ENCODE measurements around the gene CDK10.
A peak's percentile ranks its signal among the peaks of the same experiment; 100 is the strongest.

CDK10 gene, protein sequence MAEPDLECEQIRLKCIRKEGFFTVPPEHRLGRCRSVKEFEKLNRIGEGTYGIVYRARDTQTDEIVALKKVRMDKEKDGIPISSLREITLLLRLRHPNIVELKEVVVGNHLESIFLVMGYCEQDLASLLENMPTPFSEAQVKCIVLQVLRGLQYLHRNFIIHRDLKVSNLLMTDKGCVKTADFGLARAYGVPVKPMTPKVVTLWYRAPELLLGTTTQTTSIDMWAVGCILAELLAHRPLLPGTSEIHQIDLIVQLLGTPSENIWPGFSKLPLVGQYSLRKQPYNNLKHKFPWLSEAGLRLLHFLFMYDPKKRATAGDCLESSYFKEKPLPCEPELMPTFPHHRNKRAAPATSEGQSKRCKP

DNA sequence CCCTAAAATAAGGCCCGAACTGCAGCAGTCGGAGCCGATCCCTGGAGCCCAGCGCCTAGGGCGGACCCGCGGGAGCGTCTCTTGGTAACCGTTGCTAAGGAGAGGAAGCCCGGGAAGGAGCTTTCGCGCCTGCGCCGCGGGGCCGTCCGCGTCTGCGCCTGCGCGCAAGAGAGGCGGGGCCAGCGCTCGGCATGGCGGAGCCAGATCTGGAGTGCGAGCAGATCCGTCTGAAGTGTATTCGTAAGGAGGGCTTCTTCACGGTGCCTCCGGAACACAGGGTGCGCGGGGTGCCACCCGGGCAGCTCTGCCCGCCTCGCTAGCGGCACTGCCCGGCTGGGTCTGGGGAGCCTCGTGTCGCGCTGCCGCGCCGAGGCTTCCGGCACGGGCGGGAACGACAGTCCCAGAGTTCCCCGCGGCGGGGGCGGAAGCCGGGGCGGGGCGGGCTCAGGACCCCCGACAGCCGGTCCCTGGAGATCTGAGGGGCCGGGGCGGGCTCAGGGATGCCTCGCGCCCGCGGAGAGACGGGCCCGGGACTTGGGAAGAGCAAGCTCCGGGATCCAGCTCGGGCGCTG lies at the start of gene CDK10:
CDK10 (plus strand) TSS at position 170 of the 572 bp plus-strand sequence; CDS start at position 192, 22 bp downstream.
- intact Hi-C loops (cut with DNase I), result loop anchor here (10.0 kb wide), 1 partner anchor 122 kb away; the partner anchor contains the start of gene RPL13

DNA sequence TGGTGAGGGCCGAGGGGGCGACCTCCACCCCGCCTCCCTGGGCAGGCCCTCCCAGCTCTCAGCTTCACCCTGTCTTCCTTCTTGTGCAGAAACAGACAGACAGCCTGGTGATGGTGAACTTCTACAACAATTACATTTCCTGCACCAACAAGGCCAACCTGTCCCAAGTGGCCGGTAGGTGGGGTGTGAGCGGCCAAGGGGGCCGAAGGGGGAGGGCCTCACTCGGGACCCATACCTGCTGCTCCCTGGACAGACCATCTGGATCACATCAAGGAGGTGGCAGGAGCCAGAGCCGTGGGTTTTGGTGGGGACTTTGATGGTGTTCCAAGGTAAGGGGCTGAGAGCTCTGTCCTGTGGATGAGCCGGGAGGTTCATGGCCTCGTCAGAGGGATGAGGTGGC lies 49.1 kb upstream of the CDK10 start:
- intact Hi-C loops (cut with DNase I), result no loop called here
- DNase-seq, result no peak

More for the DNA sequence above, at the start of gene CDK10:
- peak; percentile 69 to 97 (median 91) for DNase-seq

DNA sequence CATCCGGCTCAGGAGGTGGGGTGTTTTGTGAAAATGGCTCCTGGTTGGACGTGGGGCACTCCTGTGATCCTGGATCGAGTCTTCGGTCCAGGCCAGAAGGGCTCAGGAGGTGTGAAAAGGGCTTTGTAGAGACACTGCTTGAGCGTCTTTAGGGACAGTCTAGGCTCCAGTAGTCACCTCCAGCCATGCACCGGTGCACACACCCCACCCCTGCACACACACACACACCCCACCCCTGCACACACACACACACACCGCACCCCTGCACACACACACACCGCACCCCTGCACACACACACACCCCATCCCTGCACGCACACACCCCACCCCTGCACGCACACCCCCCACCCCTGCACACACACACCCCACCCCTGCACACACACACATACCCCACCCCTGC lies 48.0 kb upstream of the CDK10 start:
- intact Hi-C loops (cut with DNase I), result no loop called here
- no peak for DNase-seq

DNA sequence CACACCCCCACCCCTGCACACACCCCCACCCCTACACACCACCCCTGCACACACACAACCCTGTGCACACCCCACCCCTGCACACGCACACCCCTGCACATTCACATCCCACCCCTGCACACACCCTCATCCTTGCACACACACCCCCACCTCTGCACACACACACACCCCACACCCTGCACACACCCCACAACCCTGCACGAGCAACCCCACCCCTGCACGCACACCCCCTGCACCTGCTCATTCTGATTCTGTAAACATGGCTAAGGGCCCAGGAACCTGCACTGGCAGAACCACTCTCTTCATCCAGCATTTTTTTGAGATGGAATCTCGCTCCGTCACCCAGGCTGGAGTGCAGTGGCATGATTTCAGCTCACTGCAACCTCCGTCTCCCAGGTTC lies 47.1 kb upstream of the CDK10 start:
- intact Hi-C loops (cut with DNase I), result no loop called here
- DNase-seq, result no peak

DNA sequence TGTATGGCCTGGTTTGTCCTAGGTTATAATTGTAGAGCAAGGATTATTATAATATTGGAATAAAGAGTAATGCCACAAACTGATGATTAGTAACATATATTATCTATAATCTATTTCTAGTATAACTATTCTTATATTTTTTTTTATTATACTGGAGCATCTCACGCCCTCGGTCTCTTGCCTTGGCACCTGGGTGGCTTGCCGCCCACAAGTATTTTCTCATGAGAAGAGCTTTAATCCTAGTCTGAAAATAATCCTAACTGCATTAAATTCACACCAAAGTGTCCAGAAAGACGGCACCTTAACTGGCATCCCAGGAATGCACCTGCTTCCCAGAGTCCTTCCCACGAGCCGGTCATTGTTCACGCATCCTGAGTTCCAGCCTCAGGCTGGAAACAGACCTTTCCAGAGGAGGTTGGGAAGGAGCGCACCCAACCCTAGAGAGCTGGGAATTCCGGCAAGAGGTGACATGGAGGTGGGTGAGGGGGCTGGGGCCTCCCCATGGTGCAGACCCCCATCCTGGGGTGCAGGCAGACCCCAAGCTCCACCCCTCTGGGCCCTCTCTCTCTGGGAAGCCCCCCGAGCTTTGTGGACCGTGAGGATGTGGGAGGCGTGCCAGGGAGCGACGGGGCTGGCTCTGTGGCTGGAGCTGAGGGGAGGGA lies 44.9 kb upstream of the CDK10 start:
- peak in 6 of 42 donors; percentile 20 to 51 (median 31) for DNase-seq
- intact Hi-C loops (cut with DNase I), result no loop called here

DNA sequence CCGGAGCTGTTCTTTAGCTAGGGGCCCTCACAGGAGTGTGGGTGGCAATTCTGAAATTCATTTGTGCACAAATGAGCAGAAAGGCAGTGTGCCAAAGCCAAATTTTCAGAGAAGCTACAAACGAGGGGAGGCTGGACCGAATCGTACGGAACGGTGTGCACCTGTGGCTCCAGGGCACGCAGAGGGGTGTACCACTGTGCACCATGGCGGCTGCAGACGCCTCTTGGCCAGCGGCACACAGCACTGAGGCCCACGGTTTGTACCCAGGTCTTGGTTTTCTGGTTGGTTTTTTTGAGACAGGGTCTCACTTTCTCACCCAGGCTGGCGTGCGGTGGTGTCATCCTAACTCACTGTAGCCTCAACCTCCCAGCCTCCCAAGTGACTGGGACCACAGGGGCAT lies 43.9 kb upstream of the CDK10 start:
- DNase-seq, result no peak
- intact Hi-C loops (cut with DNase I), result no loop called here

DNA sequence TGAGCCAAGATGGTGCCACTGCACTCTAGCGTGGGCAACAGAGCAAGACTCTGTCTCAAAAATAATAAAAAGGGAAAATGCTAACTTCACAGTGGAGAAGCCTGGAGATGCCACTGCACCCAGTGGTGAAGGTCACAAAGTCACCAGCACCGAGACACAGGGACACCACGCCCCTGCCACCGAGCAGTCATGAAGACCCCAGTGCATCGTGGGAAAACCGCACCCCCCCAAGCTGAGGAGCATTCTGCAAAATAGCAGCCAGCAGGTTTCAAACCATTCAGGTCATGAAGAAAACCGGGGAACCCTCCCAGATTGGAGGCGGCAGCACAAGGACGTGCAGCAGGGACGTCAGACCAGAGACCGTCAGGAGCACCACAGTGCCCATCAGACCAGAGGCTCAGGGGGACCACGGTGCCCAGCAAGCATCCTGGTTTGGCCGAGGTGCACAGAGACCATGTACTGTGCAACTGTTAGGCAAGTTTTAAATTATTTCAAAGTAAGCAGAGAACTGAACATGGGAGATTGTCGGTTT lies 42.7 kb upstream of the CDK10 start:
- intact Hi-C loops (cut with DNase I), result no loop called here
- peak in 1 of 42 donors; percentile 27 for DNase-seq

DNA sequence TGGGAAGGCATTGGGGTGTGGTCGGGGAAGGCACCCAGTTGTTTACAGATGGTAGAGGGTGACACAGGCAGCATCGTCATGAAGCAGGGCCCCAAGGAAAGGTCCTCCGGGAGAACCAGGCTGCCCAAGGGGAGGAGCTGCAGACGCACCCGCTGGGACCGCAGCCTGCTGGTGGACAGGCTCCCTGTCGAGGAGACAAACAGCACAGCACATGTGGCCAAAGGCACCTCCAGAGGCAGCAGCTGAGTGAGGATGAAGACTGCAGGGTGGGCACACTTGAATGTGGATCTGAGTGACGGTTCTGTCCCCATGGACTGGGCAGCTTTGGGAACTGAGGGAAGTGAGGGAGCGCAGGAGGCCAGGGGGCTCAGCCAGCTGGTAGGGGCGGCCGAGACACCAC lies 41.4 kb upstream of the CDK10 start:
- no peak for DNase-seq
- intact Hi-C loops (cut with DNase I), result no loop called here

DNA sequence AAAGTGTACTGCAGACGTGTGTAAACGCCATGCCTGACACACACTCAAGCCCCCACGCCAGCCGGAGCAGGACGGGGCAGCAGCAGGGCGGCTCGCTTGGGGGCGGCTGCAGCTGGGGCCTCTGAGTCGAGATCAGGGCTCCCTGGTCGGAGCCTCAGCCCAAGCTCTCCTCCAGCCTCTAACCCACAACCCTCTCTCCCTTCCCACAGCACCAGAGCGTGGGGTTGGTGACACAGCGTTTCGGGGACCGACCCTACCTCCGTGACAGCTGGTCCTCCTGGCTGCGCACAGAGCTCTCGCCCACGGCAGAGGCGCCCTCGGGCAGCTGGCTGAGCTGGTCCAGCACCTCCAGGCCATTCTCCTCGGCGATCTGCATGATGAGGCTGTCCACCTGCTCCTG lies 40.2 kb upstream of the CDK10 start:
- DNase-seq, result no peak
- intact Hi-C loops (cut with DNase I), result no loop called here

DNA sequence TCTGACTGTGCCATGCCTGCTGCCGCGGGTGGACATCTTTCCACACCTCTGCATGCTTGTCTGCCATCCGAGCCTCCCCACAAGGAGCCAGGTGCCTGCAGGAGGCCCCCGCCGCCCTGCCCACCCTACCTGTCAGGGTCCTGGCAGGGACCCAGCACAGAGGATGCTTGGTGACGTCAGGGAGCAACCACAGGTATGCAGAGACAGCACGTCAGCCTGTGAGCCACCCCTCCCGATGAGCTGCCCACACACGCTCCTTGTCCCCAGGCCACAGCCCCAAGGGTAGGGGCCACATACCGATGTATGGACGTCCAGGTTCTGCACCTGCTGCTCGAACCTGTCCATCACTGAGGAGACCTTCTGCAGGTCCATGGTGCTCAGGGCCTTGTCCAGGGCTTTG lies 39.6 kb upstream of the CDK10 start:
- no peak for DNase-seq
- intact Hi-C loops (cut with DNase I), result no loop called here

DNA sequence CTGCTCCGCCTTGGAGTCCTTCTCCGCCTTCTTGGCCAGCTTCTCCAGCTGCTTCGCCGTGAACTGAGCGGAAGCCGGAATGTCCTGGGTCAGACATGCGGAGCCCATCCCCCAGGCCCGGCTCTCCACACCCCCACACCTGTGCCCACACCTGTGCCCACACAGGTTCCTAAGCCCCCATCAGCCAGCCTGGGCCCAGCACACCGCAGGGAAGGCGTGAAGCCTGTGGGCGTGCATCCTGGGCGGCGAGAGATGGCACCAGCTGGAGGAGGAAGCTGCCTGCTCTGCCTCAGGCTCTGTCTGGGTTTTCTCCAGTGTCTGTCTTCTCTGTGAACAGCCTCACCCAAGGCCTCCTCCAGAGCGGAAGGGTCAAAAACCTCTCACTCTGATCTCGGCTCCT lies 34.9 kb upstream of the CDK10 start:
- intact Hi-C loops (cut with DNase I), result no loop called here

DNA sequence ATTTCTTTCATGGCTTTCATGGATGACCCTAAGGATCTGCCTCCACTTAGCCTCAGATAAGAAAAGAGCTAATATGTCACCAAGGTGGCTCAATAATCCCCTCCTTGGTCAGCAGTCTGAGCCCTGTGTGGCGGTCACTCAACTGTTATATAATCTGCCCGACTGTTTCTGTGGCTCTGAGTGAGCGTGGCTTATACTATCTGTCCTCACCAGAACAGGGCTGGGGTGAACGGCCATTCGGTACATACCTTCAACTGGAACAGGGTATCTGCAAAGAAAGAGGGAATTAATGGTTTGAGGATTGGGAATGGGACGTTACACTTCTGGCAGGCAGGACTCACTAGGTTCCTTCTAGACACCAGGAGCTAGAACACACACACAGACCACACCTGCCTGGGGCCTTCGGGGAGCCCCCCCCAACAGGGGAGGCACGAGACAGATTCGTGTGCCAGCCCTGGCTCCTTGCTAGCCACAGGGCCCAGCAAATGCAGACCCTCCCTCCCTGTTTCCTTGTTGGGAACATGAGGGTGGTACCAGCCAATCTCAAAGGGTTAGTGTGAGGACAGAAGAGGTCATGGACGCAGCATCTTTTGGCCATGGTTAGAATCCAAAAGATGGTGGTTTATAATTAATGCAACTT lies 32.7 kb upstream of the CDK10 start:
- intact Hi-C loops (cut with DNase I), result no loop called here
- no peak for DNase-seq

More for the DNA sequence above, 34.9 kb upstream of the CDK10 start:
- peak in 13 of 42 donors; percentile 20 to 55 (median 30) for DNase-seq

DNA sequence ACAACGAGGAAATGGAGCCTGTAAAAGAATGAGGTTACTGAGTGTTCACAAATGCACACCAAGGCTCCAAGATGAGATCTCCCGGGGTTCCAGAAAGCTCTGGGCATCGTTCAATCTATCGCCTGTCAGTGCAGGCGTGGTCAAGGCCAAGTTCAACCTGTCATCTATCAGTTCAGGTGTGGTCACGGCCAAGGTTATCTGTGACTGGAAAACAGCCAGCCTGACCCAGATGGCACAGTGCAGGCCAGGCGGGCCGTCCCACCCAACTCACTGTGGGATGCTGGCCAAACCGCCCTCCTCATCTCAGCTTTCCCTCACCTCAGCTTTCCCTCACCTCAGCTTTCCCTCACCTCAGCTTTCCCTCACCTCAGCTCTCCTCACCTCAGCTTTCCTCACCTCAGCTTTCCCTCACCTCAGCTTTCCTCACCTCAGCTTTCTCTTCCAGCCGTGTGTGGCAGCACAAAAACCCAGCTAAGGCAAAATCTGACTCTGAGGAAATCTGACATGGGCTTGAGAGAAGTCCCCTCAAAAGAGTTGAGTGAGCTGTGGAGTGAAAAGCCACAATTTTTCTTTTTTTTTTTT lies 31.3 kb upstream of the CDK10 start:
- intact Hi-C loops (cut with DNase I), result no loop called here
- DNase-seq, result no peak

DNA sequence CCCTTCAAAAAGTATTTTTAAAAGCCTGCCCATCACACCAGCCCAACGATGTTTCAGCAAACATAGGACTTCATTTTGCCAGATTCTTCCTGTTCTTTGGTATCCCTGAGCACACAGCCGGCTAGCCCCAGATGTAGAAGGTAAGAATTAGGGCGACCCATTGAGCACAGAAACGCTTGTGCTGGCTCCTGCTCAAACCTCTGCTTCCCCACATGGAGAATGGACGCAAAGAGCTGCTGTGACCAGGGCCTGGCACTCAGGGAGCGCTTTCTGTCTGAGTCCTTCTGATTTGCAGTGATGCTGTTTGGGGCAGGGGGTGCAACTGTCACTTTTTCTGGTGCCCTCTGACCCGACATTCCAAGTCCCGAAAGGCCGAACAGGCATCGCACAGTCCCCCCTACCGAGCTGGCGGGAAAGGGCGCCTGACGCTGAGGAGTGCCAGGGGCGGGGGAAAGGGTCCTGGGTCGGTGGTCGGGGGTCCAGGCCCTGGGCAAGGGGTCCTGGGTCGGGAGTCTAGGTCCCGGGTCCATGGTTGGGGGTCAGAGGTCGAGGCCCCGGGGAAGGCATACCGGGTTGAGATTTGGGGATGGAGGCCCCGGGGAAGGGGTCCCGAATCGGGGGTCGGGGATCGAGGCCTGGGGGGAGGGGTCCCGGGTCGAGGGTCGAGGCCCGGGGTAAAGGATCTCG lies 29.9 kb upstream of the CDK10 start:
- no peak for DNase-seq
- intact Hi-C loops (cut with DNase I), result no loop called here

DNA sequence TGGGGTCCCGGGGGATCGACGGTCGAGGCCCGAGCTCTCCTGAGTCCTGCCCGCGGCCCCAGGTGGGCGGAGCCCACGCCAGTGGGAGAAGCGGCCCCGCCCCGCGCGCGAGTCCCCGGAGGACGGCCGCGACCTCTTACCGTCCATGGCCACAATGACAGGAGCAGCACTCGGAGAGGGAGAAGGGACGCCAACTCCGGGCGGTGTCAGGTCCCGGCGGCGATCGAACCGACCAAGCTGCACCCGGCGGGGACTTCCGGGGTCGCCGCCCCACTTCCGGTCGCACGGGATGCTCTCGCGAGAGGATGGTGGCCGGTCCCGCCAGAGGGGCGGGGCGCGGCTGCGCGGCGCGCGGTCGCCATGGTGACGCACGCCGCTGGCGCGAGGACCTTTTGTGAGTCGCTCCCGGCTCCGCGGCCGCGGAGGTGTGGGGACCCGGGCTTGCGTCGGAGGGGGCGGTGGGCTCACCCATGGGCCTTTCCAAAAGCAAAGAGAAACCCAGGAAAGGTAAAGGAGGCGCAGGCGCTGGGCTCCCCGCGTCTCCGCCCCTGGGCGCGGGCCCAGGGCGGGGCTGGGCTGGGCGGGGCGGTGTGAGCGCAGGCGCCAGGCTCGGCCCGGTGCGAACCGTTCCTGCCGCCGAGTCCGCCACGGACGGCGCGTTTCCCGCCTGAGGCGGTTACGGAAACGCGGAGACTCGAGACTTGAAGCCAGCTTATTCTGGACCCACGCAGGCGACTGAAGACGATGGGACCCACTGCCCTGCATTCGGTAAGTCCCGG lies 28.9 kb upstream of the CDK10 start, which contains the start of the genes CHMP1A and SPATA33:
CHMP1A (minus strand) TSS at position 267 of the 779 bp plus-strand sequence; CDS start at position 147, 120 bp downstream.
SPATA33 (plus strand) TSS at position 395 of the 779 bp plus-strand sequence; CDS start at position 471, 76 bp downstream.
- intact Hi-C loops (cut with DNase I), result no loop called here

DNA sequence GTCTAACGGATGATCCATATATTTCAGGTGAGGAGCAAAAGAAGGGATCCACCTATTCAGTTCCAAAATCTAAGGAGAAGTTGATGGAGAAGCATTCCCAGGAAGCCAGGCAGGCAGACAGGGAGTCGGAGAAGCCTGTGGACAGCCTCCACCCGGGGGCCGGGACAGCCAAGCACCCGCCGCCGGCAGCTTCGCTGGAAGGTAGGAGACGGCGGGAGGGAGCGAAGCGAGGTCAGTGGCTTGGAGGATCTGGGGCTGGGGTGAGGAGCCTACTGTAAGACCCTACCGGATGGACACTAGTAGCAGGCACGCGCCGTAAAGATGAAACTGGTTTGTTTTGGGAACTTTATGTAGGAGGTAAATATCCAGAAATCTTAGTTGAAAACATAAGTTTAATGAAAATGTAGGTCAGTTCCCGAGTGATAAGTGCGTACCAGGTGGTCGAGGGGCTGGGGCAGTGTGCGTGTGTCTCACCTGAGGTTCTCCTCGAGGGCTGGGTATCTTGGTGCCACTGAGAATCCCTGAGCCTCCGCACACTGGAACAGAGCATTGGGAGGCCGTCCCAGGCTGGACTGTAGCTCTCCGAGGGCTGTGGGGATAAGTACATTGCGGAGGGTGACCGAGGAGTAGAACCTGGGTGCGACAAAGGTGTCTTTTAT lies 28.1 kb upstream of the CDK10 start:
- intact Hi-C loops (cut with DNase I), result no loop called here
- peak in 3 of 42 donors; percentile 19 to 56 (median 28) for DNase-seq

More for the DNA sequence above, 28.9 kb upstream of the CDK10 start, which contains the start of the genes CHMP1A and SPATA33:
- DNase-seq, result peak; percentile 65 to 97 (median 92)

DNA sequence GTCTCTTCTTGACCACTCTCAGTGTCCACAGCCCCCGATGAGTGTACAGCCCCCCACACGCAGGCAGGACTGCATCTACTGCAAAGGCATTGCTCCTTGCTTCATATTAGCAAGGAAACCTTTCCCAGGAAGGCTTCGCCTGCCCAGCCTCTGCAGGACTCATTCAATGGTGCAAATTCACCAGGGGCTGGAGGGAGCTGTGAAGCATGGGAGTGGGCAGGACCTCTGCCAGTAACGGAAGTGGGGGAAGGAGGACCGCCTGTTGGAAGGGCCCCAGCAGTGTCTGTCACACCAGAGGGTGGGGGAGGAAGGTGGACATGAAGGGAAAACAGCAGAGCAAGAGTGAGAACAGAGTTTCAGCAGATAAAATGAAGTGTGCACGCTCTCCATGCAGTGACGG lies 26.3 kb upstream of the CDK10 start:
- intact Hi-C loops (cut with DNase I), result no loop called here
- no peak for DNase-seq

Measured in head of caudate nucleus (tissue), 42 donors.